GM19351 (cell line): ENCODE measurements around the gene DCXR.

ENCODE experiments used
- ATAC-seq: cut with Tn5 transposase; IDR thresholded peaks from one replicate; pipeline ENCODE4 v1.9.1; 2021; ENCODE audit warnings: mild to moderate bottlenecking, moderate library complexity; ENCODE audit not compliant: unreplicated experiment

The DCXR gene

GRCh38 chr17:82055965-82056728 lies 18.6 kb upstream of the DCXR start:
- ATAC-seq = no peak

DNA sequence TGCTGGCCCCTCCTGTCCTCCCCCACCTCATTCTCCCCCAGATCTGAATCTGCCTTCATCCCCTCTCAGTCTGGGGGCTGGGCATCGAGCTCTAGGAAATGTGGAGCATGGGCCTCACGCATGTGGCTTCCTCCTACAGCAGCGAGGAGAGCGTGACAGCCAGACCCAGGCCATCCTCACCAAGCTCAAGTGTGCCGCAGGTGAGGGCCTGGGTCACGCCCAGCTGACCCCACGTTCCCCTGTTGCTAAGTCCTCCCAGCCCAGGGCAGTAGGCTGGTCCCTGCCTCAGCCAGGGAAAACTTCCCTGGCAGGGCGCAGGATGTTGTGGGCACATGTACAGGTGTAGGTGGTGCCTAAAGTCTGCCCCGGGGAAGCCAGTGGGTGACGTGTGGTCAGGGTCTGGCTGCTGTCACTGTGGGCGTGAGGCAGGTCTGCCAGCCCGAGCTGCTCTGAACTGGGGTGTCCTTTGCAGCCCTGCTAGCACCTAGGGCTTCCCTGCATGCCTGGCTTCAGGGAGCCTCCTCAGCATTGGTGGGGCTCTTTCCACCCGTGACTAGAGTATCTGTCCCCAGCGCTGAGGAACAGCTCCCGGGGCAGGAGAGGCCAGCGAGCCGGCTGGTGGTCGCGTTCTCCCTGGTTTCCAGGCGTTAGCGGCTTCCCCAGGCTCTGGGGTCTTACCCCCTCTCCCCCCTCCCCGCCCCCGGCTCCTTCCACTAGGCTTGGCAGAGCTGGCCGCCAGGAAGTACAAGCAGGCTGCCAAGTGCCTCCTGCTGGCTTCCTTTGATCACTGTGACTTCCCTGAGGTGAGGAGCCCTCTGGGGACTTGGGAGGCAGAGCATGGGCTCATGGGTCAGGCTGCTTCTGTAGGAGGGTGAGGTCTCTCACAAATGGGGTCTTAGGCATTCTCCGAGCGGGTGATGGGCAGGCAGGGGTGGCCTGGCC lies 17.8 kb upstream of the DCXR start:
- ATAC-seq = no peak

DNA sequence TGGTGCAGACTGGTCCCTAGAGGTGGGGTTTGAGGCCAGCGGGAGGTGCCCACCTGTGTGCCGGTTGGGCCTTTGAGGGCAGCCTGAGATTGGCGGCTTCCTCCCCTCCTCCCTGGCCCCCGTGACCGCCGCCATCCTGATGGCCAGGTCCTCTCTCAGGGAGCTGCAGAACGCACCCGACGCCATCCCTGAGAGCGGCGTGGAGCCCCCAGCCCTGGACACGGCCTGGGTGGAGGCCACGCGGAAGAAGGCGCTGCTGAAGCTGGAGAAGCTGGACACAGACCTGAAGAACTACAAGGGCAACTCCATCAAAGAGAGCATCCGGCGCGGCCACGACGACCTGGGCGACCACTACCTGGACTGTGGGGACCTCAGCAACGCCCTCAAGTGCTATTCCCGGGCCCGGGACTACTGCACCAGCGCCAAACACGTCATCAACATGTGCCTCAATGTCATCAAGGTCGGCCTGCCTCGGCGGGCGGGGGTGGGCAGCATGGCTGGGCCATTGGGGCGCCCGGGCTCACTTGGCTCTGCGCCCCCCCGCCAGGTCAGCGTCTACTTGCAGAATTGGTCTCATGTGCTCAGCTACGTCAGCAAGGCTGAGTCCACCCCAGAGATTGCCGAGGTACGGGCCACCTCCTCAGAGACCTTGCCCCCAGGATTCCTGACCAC lies 17.0 kb upstream of the DCXR start:
- no peak for ATAC-seq

- ATAC-seq = no peak
Measured at GRCh38 chr17:82053556-82054263, 16.2 kb upstream of the DCXR start.

- ATAC-seq = no peak
Measured at GRCh38 chr17:82053130-82053529, 15.6 kb upstream of the DCXR start.

DNA sequence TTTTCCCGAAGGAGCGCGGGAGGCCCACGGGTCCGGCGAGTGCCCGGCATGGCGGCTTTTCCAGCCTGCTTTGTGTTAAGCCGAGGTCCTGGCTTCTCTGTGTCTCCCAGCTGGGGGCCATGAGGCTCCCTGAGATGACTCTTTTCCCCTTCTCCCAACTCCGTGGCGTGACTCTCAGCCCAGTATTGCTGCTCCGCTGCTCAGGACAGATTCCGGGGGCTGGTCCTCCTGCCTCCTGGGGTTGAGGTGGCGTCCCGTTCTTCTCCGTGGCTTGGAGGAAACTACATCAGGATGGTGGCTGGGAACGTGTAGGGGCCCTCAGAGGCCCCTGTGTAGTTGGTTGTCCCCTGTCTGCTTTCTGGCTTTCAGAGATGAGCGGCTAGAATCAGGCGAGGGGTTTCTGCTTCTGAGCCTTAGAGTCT lies 15.2 kb upstream of the DCXR start:
- no peak for ATAC-seq

DNA sequence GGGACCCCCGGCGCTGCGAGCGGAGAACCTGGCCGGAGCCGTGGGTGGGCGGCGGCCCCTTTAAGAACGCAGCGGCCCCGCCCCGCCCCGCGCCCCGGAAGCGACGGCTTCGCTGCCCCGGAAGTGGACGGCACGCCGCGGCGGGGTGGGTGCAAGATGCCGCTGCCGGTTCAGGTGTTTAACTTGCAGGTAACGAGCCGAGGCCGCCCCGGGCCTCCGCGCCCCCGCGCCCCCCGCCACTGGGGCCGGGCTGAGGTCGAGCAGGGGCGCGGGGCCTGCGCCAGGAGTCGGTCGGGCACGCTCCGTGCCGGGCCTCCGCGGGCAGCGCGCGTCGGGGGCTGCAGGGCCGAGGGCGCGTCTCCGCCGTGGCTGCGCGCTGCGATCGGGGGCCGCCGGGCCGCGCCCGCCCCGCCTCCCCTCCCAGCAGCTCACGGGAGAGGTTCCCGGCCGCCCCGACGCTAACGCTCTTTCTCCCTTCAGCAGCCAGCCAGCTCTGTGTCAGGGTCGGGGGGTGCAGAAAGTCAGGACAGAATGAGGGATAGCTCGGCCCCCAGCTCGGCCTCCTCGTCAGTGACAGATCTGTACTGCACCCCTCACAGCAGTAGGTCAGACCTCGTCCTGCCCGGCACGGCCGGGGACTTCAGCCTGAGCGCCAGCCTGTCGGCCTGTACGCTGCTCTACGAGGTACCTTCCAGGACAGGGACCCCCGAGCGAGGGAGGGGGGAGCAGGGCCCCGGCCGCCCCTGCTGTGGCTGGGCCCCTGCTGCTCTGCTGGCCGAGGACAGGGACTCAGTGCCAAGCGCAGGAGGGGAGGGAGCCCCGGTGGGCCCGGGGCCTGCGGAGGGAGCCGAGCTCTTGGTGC lies 14.5 kb upstream of the DCXR start, which contains the start of the genes GPS1 and RFNG:
Gene GPS1 (plus strand): TSS at position 123 of the 862 bp plus-strand sequence. CDS start 34 bp downstream, at position 157.
Gene RFNG (minus strand): TSS at position 36 of the 862 bp plus-strand sequence. CDS start 45 bp downstream, outside the sequence.
- ATAC-seq = no peak

- no peak for ATAC-seq
Measured at GRCh38 chr17:82050761-82051641, 13.5 kb upstream of the DCXR start.

GRCh38 chr17:82050152-82050760 lies 12.8 kb upstream of the DCXR start:
- no peak for ATAC-seq

DNA sequence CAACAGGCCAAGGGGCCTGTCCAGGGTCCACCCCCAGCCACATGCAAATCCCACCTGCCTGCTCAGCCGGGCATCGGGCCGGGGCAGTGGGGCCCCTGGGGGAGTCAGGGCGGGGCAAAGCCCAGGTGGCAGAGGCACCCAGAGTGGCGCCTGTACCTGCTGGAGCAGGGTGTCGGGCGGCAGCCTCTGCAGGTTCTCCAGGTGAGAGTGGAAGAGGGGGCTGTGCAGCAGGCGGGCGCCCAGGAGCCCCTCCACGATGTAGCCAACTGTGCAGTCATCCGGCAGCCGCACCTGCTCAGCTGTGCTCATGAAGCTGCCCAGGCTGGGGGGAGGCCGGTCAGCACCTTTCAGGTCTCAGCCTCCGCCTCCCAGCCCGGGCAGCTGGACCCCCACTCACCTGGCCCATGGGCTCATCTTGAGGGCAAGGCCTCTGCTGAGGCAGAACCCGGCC lies 12.0 kb upstream of the DCXR start:
- no peak for ATAC-seq

DNA sequence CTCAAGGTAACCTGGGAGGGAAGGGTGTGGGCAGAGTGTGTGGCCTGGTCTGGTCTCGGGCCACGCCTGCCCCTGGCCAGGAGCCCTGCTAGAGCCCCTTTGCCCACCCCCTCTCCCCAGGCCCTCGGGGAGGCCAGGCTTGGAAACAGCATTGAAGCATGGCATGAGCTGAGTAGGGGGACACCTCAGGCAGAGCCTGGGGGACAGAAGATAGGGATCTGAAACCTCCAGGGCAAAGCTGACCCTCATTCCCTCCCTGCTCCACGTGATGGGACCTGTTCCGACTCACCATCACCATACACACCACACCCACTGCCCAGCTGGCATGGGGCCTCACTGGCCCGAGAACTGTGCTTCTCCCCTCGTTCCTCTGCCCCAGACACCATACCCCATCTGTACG lies 11.6 kb upstream of the DCXR start:
- no peak for ATAC-seq

DNA sequence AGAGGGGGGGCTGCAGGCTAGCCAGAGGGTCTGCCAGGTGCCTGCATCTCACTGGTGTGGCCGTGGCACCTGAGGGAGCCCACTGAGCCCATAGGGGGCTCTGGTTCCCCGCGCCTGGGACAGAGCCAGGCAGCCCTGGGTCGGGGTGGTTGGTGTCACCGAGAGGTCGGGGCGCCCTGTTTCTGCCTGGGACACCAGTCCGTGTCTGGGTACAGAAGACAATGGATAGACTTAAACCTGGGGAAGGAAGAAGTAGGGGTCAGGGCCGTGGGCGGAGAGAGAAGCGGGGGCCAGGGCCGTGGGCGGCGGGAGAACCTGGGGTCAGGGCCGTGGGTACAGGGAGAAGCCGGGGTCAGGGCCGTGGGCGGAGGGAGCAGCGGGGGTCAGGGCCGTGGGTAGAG lies 11.1 kb upstream of the DCXR start:
- ATAC-seq = no peak

DNA sequence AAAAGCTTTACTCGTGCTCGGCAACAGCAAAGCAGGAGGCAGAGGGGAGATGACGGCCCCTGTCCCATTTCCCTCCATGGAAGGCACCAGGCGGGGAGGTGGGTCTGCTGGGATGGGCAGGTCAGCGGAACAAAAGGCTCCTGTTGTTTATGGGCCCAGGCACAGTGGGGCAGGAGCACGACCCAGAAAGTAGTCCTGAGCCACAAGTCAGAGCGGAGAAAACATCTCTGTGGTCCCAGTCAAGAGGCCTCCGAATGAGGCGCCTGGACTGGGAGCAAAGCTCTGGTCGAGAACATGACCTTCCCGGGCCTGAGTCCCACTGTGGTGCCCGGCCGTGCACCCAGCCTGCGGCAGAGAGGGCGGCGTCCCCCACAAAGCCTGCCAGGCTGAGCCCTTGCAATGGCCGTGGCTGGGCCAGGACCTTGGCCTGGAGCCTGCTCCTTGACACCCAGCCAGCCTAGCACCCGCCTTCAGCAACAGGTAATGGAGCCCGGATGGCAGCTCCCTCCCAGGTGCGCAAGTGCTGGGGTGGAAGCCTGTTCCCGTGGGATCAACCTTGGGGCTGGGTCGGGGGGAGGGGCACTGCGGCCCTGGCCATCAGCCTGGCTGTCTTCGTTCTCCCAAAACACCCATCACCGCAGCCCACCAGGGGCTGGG lies 10.5 kb upstream of the DCXR start:
- ATAC-seq = no peak

DNA sequence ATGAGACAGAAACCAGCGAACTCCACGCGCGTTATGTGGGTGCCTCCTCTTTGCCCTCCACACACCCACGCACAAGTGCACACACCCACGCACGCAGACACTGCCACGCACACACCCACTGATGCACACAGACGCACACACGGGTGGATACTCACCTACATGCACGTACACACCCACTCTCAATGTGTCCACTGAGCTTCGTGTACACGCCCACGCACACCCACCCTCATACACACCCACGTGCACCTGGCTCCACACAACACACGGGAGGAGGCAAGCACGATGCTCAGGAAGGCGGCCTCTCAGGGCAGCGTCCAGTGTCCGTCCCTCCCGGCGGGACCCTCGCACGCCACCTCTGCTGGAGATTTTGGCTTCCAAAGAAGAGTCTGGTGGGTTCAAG lies 9.9 kb upstream of the DCXR start:
- ATAC-seq = no peak

DNA sequence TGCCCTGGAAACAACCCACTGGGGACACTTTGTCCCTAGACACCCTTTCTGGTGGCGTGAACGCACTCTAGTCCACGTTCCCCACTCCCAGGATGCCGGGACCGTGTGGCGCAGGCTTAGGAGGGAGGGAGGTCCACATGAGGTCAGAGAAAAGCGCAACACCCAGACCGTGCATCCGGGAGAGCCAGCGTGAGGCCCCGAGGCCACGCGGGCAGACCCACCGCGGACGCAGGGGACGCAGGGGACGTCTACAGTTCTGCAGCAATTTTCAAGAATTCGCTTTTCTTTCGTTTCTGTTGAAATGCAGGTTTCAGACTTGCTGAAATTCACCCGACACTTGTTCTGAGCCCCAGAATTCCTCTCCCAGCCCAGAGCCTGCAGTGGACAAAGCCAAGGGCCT lies 9.4 kb upstream of the DCXR start:
- no peak for ATAC-seq

DNA sequence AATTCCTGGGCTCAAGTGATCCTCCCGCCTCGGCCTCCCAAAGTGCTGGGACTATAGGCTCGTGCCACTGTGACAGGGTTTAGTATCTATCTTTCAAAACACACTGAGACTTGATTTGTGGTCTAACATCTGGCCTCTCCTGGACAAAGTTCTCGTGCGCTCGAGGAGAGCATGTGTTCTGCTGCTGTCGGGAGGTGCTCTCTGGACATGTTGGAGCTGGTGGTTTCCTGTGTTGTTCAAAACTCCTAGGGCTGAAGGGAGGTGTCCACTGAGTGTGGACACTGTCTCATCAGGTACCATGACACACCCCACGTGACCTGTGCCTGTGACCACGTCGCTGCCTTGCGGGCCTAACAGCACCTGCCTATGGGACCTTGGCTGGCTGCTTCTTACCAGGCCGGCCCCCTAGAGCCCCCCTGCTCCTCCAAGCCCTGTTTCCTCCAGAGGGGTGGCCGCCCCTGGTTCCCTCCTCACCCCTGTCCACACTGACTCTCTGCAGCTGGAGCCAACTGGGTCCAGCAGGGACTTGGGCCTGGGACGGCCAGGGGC lies 8.5 kb upstream of the DCXR start:
- no peak for ATAC-seq

DNA sequence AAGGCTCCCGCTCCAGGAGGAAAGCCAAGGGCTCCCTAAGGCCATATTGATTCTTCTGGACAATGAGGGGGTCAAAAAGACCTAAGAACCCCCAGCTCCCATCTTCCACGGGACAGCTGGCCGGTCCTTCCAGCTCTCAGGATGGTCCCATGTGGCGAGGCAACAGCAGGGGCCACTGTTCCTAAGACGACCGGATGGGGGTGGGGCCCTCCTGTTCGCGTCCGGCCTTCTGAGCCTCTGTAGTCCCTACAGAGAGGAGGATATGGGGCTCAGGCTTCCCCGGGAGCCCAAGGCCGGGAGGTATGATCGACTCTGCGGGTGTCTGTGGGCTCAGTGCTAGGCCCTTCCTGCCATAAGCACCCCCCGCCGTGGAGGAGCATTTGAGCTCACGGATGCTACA lies 6.0 kb upstream of the DCXR start:
- no peak for ATAC-seq
